RWPE2 (cell line): ENCODE results near the gene SEPTIN1.

ENCODE experiments used
- ATAC-seq: fragments of 200-7000 bp; cut with Tn5 transposase; 3 replicates; pipeline ENCODE4 v1.9.1; 2021; ENCODE audit warnings: low read depth
- DNase-seq: peaks from one replicate; pipeline ENCODE4 v3.0.0-alpha.2; 2020; ENCODE audit warnings: low spot score
- H3K27ac ChIP-seq: fragments of 450-650 bp; 2 replicates; pipeline ENCODE4 v1.5.1; 2017; ENCODE audit warnings: mild to moderate bottlenecking; ENCODE audit not compliant: poor library complexity, severe bottlenecking
- H3K27me3 ChIP-seq: fragments of 250-450 bp; sonication (Bioruptor Pico); 2 replicates; pipeline ENCODE4 v1.5.1; 2021; ENCODE audit warnings: mild to moderate bottlenecking, moderate library complexity; ENCODE audit not compliant: insufficient read depth, poor library complexity, severe bottlenecking
- H3K36me3 ChIP-seq: fragments of 250-450 bp; sonication (Bioruptor Pico); 2 replicates; pipeline ENCODE4 v1.5.1; 2020; ENCODE audit warnings: low read depth, mild to moderate bottlenecking, moderate library complexity
- H3K4me1 ChIP-seq: fragments of 250-450 bp; sonication (Bioruptor Pico); 2 replicates; pipeline ENCODE4 v1.5.1; 2021; ENCODE audit warnings: mild to moderate bottlenecking, moderate library complexity; ENCODE audit not compliant: insufficient read depth, poor library complexity, severe bottlenecking
- H3K4me3 ChIP-seq: fragments of 250-450 bp; sonication (Bioruptor Pico); 2 replicates; pipeline ENCODE4 v1.5.1; 2021; ENCODE audit warnings: mild to moderate bottlenecking, moderate library complexity; ENCODE audit not compliant: severe bottlenecking
- H3K9me3 ChIP-seq: fragments of 250-450 bp; sonication (Bioruptor Pico); 2 replicates; pipeline ENCODE4 v1.5.1; 2021; ENCODE audit warnings: mild to moderate bottlenecking, moderate library complexity; ENCODE audit not compliant: severe bottlenecking
- CTCF ChIP-seq: fragments of 450-650 bp; IDR thresholded peaks from one replicate; pipeline ENCODE4 v1.5.1; 2017; ENCODE audit warnings: mild to moderate bottlenecking, moderate library complexity; ENCODE audit not compliant: poor library complexity, severe bottlenecking

The SEPTIN1 gene

GRCh38 chr16:30351586-30352419 lies 30.6 kb downstream of the SEPTIN1 start:
- DNase-seq (no peak), ATAC-seq (no peak)
- H3K27ac ChIP-seq, result no peak overlapping the region
- H3K36me3 ChIP-seq, result peaks cover 25% of the 10 kb centered on the region
- no peaks in the 10 kb centered on the region for H3K9me3 ChIP-seq
- no peak for TF ChIP-seq CTCF
- H3K4me3 ChIP-seq, result no peak overlapping the region
- no peaks in the 10 kb centered on the region for H3K27me3 ChIP-seq
- H3K4me1 ChIP-seq, result no peaks in the 10 kb centered on the region

DNA sequence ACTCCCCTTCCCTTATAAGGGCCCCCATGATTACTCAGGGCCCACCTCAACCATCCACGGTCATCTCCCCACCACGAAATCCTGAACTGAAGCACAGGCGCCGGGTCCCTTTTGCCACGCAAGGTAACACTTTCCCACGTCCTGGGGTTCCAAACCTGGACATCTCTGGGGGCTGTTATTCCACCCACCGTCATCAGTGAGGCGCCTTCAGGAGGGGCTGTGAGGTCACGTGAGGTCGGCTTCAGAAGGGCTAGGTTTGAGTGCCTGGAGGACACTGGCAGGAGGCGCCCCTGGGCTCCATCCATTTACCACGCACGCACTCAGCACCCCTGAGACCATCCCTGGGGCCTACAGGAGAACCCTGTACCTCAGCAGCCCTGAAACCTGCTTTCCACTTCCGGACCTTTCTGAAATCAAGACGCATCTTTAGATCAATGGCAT lies 31.3 kb downstream of the SEPTIN1 start:
- Histone ChIP-seq H3K4me3 (no peak overlapping the region), H3K27ac (no peak overlapping the region), H3K9me3 (no peaks in the 10 kb centered on the region), H3K4me1 (no peaks in the 10 kb centered on the region), H3K36me3 (peaks cover 24% of the 10 kb centered on the region), H3K27me3 (no peaks in the 10 kb centered on the region)
- DNase-seq, result no peak
- no peak for ATAC-seq
- no peak for TF ChIP-seq CTCF

DNA sequence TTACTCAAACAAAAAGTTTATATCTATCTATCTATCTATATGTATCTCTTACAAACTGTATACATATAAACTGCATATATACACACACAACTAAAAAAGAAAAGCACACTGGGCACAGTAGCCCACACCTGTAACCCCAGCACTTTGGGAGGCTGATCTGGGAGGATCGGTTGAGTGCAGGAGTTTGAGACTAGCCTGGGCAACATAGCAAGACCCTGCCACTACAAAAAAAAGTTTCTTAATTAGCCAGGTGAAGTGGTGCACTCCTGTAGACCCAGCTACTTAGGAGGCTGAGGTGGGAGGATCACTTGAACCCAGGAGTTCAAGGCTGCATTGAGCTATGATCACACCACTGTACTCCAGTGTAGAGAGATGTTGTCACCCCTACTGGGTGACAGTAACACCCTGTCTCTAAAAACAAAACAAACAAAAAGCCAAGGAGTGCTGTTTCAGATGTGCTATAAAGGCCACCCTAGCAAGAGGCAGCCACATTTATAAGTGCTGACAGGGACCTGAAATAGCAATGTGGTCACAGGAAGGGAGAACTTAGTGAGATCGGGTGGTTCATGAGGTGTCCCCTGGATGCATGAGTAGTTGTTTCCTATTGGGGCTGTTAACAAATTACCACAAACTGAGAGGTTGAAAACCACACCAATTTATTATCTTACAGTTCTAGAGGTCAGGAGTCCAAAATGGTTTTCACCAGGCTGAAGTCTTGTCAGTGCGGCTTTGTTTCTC lies 32.1 kb downstream of the SEPTIN1 start:
- H3K4me1 ChIP-seq, result no peaks in the 10 kb centered on the region
- DNase-seq (no peak), ATAC-seq (no peak)
- no peak for TF ChIP-seq CTCF
- H3K4me3 ChIP-seq, result no peak overlapping the region
- no peaks in the 10 kb centered on the region for H3K27me3 ChIP-seq
- H3K27ac ChIP-seq, result no peak overlapping the region
- H3K36me3 ChIP-seq, result peaks cover 24% of the 10 kb centered on the region
- no peaks in the 10 kb centered on the region for H3K9me3 ChIP-seq

- no peak for DNase-seq
- Histone ChIP-seq H3K27ac (no peak overlapping the region), H3K9me3 (no peaks in the 10 kb centered on the region), H3K4me1 (no peaks in the 10 kb centered on the region), H3K4me3 (no peak overlapping the region), H3K27me3 (no peaks in the 10 kb centered on the region), H3K36me3 (peaks cover 24% of the 10 kb centered on the region)
- ATAC-seq, result no peak
- no peak for TF ChIP-seq CTCF
Observed at GRCh38 chr16:30349675-30350074, 32.7 kb downstream of the SEPTIN1 start.

DNA sequence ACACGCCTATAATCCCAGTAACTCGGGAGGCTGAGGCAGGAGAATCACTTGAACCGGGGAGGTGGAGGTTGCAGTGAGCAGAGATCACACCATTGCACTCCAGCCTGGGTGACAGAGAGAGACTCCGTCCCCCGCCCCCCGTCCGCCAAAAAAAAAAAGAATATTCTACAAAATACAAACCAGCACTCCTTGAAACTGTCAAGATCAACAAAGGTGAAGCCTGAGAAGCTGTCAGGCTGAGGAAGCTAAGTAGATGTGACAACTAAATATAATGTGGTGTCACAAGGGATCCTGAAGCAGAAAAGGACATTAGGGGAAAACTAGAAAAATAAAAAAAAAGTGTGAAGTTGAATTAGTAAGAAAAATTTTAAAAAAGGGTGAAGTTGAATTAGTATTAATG lies 33.4 kb downstream of the SEPTIN1 start:
- no peaks in the 10 kb centered on the region for H3K27me3 ChIP-seq
- no peak overlapping the region for H3K4me3 ChIP-seq
- H3K4me1 ChIP-seq, result no peaks in the 10 kb centered on the region
- ATAC-seq (no peak), DNase-seq (no peak)
- no peak for TF ChIP-seq CTCF
- peaks cover 23% of the 10 kb centered on the region for H3K36me3 ChIP-seq
- H3K27ac ChIP-seq, result no peak overlapping the region
- no peaks in the 10 kb centered on the region for H3K9me3 ChIP-seq
